HG03378 (cell line): Measurements from ENCODE around the gene BMF.
"Not testable (repeated sequence)": the region's sequence is repeated elsewhere in the genome, so short reads cannot be mapped to it uniquely, and the experiment has no call there.

ENCODE experiments used
- ATAC-seq: cut with Tn5 transposase; IDR thresholded peaks from one replicate; pipeline ENCODE4 v1.9.1; 2021; ENCODE audit warnings: mild to moderate bottlenecking, moderate library complexity; ENCODE audit not compliant: unreplicated experiment

The BMF gene

DNA sequence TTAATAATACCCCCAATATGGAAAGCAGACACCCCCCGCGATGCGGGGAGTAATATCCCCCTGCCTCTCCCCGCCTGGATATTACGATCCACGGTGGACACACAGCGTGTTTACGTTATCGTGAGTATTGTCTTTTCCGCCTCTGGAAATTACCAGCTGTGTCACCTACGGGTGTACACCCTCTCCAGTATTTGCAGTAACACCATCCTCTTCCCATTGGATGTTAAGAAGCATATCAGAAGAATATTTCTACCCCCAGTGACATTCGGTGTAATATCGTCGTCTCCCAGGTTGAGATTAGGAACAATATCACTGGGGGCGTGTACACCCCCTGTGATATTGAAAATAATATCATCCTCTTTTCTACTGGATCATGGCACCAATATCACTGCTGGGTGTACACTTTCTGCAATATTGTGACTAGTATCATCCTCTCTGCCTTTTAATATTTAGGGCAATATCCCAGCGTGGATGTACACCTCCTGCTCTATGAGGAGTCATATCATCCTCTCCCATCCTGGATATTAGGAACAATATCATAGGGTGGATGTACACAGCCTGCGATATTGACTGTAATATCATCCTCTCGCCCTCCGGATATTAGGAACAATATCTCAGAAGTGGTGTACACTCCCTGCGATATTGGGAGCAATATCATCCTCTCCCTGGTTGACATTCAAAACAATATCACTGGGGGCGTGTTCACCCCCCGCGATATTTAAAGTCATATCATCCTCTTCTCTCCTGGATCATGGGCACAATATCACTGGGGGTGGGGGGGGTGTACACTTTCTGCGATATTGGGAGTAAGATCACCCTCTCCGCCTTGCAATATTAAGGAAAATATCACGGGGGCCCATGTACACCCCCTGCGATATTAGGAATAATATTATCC is 20.3 kb upstream of the BMF start:
- no peak for ATAC-seq

DNA sequence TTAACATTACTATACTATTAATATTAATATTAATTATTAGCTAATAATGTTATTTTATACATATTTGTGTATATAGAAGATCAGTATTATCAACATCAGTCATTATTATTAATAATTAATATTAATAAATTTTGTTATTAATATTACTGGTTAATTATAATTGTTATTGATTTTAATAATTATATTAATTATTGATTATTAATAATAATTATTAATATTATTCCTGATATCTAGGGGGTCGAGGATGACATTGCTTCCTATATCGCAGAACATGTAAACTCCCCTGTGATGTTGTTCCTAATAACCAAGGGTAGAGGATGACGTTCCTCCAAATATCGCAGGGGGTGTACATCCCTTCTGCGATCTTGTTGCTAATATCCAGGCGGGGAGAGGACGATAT is 17.3 kb upstream of the BMF start:
- ATAC-seq = no peak

DNA sequence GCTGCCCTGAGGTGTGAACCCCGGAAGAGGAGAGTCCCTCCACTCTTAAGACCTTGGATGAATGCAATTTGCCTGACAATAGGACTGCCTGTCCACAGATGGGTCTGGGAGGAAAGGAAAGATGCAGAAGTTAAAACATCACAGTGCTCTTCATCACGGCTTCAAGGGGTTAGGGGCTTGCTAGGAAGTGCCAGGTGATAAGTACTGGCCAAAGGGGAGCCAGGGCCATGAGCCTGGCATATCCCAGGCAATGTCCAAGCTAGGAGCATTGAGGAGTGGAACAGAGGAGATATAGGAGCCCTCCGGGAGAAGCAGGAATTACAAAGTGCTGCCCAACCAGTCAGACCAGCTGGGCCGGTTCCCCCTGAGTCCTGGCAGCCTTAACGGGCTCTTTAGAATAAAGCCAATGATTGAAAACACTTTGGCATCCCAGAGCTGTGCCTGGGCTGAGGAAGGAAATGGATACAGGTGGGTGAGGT is 16.2 kb upstream of the BMF start:
- not testable (repeated sequence) for ATAC-seq

GRCh38 chr15:40124333-40124732 is 15.7 kb upstream of the BMF start:
- ATAC-seq = not testable (repeated sequence)

GRCh38 chr15:40123863-40124262 is 15.2 kb upstream of the BMF start:
- not testable (repeated sequence) for ATAC-seq

DNA sequence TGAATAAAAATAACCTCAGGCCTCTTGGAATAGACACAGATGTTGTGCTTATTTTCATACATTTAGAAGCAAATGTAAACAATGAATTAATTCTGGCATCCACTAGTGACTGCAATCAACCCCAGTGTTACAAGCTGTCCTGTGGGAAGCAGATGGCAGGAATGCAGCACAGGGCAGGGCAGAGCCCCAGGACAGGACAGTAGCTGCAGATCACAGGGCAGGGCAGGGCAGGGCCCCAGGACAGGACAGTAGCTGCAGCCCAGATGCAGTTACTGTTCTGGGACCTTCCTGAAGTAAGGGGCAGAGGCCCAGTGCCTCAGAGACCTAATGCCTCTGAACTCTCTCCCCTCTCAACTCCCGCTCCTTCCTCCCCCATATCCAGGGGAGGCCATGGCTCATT is 14.3 kb upstream of the BMF start:
- ATAC-seq = not testable (repeated sequence)

- ATAC-seq = no peak
These were observed 13.4 kb upstream of the BMF start for GRCh38 chr15:40121911-40122638.

DNA sequence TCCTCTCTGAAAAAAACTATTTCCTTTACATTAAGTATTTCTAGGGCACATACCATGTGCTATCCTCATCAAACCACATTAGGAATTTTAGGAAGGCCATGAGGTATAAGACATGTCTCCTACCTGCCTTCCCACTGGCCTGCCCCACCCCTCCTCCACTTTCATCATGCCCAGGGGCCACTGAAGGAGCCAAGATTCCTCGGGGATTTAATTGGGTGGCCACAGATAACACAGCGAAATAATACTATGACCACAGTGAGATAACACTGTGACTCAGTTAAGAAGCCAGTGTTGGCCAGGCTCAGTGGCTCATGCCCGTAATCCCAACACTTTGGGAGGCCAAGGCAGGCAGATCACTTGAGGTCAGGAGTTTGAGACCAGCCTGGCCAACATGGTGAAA is 9.8 kb upstream of the BMF start:
- ATAC-seq = no peak

GRCh38 chr15:40115670-40116093 is 7.0 kb upstream of the BMF start:
- ATAC-seq = peak; percentile 94

DNA sequence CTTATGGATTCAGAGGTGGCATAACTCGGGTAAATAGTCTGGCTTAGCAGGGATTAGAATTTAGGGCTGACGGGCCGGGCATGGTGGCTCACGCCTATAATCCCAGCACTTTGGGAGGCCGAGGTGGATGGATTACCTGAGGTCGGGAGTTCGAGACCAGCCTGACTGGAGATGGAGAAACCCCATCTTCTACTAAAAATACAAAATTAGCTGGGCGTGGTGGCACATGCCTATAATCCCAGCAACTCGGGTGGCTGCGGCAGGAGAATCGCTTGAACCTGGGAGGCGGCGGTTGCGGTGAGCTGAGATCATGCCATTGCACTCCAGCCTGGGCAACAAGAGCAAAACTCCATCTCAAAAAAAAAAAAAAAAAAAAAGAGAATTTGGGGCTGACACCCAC is 6.4 kb upstream of the BMF start:
- not testable (repeated sequence) for ATAC-seq

GRCh38 chr15:40114218-40114617 is 5.5 kb upstream of the BMF start:
- ATAC-seq = no peak

GRCh38 chr15:40112789-40113188 is 4.1 kb upstream of the BMF start:
- no peak for ATAC-seq

DNA sequence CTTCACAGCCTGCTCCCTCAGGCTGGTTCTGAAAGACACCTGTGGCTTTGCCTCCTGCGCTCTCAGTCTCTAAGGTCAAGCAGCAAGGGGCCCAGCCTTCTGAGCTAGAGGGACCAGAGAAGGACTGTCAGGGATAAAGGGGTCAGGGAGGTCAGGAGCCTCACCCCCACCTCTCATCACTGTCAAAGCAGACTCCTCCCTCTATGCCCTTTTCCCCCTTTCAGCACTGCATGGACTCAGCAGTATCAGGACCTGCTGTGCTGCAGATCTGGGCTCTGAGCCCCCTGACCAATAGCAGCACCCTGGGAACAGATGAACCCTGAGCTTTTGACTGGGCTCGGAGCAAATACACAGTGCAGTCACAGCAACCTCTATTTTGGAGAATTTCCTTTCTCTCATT is 3.2 kb upstream of the BMF start:
- no peak for ATAC-seq

DNA sequence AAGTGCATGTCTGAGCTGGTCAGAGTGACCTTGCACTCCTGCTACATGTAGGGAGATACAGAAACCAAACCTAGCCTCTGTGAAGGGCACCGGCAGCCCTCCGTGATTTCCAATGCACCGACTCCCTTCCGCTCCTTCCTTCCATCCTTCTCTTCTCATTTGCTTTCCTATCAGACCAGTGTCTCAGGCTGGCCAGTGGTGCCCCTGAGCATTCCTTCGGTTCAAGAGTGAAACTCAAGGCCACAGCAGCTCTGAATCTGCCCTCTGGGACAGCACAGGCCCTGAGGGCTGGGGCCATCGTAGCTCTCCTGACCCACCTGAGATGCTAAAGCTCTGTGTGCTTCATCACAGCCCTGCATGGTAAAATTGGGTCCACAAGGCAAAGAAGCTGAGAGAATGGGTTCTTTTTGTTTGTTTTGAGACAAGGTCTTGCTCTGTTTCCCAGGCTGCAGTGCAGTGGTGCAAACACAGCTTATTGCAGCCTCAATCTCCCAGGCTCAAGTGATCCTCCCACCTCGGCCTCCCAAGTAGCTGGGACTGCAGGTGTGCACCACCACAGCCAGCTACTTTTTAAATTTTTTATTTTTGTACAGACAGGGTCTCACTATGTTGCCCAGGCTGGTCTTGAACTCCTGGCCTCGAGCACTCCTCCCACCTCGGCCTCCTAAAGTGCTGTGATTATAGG is 2.3 kb upstream of the BMF start:
- no peak for ATAC-seq

- no peak for ATAC-seq
These were observed 421 bp downstream of the BMF start for GRCh38 chr15:40108061-40108854.

DNA sequence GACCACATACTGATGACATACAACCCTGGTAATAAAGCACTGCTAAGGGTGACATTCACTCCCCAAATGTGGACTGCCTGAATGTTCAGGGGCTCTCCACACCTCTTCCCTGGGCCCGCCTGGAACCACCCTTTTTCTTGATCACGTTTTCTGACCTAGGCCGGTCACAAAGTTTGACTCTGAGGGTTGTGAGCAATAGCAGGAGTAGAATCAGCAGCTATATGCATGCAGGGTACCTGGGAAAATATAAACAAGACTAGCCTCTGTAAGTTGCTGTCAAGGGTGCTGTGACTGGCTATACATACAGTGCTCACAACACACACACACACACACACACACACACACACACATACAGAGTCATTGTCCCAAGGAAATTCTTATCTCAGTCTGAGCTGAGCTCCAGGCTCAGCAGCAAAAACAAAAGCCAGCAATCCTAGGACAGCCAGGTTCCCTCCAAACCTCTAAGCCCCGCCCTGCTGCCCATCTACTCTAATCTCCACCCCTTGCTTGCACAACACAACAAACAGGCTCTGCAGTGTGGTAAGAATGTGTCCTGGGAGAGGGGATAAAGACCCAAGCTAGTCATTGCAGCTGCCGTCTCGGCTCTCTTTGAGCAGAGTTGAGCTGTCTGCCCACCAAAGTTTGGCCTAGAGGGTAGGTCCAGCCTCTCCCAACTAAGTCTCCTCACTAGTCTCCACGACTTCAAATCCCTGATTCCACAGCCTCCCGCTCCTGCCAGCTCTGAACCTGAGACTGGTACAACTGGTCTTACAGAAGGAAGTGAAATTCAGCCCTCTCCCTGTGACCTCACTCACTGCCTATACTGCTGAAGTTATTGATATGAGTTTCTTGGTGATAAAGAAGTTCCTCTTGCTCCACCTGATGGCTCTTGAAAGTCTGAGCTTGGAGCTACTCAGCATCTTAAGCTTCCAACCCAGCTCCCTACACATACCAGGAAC is 2.2 kb downstream of the BMF start:
- ATAC-seq = peak; percentile 45

DNA sequence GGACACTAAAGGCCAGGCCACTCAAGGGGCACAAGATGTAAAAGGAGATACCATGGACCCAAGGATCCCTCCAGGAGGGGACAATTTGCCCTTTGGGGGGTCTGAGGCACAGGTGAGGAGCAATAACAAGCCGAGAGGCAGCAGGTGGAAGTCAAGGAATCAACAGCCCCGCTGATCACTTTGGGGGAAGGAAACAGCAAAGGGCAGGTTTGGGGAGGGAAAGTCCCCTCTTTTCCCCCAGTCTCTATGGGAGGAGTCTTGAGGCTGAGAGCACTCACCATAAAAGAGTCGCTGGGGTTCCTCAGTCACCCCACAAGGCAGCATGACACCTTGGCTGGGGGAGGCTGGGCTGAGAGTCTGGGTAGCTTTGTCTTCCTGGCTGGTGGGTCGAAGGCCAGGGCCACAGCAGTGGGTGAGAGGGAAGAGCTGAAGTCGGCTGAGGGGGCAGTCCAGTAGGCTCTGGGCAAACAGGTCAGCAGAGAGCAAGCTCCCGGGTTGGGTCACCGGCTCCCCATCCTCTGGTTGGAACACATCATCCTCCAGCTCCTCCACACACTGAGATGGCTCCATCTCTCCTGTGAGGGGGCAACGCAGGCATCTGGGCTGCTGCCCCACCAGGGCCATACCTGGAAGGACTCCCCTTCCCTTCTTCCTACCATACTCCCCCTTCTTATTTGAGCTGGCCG is 3.0 kb downstream of the BMF start:
- ATAC-seq = no peak

GRCh38 chr15:40104865-40105516 is 3.7 kb downstream of the BMF start:
- ATAC-seq = peak; percentile 29
